Activated T-cell treated with anti-CD3 and anti-CD28 coated beads, Interleukin-2, amount 50 U/mL, for 4 hours (primary cell): ENCODE data around the gene NKX6-2. TPM values are rescaled to one million over a fixed set of nuclear protein-coding genes. Genes with fewer than 3 reads are reported as not detected.
"Not testable (repeated sequence)": the region's sequence is repeated elsewhere in the genome, so short reads cannot be mapped to it uniquely, and the experiment has no call there.

Experiments
- ATAC-seq, 2 donors: fragments of 200-7000 bp; cut with Tn5 transposase; one replicate each; pipeline ENCODE4 v1.10.0; 2021
- DNase-seq: peaks from one replicate; pipeline ENCODE4 v3.0.0-alpha.2; 2020
- H3K27me3 Mint-ChIP-seq: one replicate; pipeline ENCODE4 v1.8.0; 2021; ENCODE audit warnings: low read depth, mixed read lengths
- H3K36me3 Mint-ChIP-seq: one replicate; pipeline ENCODE4 v1.8.0; 2022; ENCODE audit warnings: mixed read lengths; ENCODE audit not compliant: insufficient read depth
- H3K4me1 Mint-ChIP-seq: one replicate; pipeline ENCODE4 v1.8.0; 2021; ENCODE audit warnings: low read depth, mixed read lengths
- H3K4me3 Mint-ChIP-seq: one replicate; pipeline ENCODE4 v1.8.0; 2021; ENCODE audit warnings: mild to moderate bottlenecking, moderate library complexity, mixed read lengths
- H3K9me3 Mint-ChIP-seq: one replicate; pipeline ENCODE4 v1.8.0; 2021; ENCODE audit warnings: mixed read lengths
- total RNA-seq, 3 donors: library from RNA; stranded (reverse); gene quantifications; one replicate each; pipeline ENCODE4 v1.2.1, GENCODE V29; 2021

The NKX6-2 gene
- total RNA-seq, 3 donors from 2014 or later = not detected

GRCh38 chr10:132752961-132753360, 33.0 kb downstream of the NKX6-2 start:
- no peaks in the 10 kb centered on the region for H3K9me3 Mint-ChIP-seq
- DNase-seq (no peak), ATAC-seq (no peak)
- no peaks in the 10 kb centered on the region for H3K27me3 Mint-ChIP-seq
- H3K36me3 Mint-ChIP-seq = peaks cover 29% of the 10 kb centered on the region
- H3K4me1 Mint-ChIP-seq = no peaks in the 10 kb centered on the region
- H3K4me3 Mint-ChIP-seq = no peak overlapping the region

- Mint-ChIP-seq H3K9me3 (no peaks in the 10 kb centered on the region), H3K36me3 (peaks cover 29% of the 10 kb centered on the region), H3K4me1 (no peaks in the 10 kb centered on the region), H3K4me3 (no peak overlapping the region), H3K27me3 (no peaks in the 10 kb centered on the region)
- DNase-seq = no peak
- no peak for ATAC-seq
These were observed 33.6 kb downstream of the NKX6-2 start for GRCh38 chr10:132752378-132752777.

DNA sequence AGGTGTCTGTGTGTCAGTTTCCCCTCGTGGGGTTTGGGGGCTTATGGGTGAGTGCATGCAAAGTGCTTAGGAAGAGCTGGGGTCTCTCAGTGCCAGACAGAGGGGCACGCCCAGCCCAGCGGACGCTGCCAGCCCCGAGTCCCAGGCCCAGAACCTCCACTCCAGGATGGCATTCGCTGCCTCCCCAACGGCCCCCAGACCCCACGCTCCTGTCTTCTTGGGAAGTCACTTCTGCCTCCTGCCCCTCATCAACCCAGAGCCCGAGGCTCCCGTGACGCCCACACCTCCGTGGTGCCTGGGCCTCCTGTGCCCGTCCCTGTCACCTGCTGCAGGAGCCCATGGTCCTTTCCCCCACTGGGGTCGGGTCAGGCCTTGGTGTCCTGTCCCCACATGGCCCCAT, 35.0 kb downstream of the NKX6-2 start:
- no peaks in the 10 kb centered on the region for H3K9me3 Mint-ChIP-seq
- H3K36me3 Mint-ChIP-seq = peaks cover 22% of the 10 kb centered on the region
- no peaks in the 10 kb centered on the region for H3K4me1 Mint-ChIP-seq
- ATAC-seq = no peak
- DNase-seq = no peak
- H3K4me3 Mint-ChIP-seq = no peak overlapping the region
- no peaks in the 10 kb centered on the region for H3K27me3 Mint-ChIP-seq

DNA sequence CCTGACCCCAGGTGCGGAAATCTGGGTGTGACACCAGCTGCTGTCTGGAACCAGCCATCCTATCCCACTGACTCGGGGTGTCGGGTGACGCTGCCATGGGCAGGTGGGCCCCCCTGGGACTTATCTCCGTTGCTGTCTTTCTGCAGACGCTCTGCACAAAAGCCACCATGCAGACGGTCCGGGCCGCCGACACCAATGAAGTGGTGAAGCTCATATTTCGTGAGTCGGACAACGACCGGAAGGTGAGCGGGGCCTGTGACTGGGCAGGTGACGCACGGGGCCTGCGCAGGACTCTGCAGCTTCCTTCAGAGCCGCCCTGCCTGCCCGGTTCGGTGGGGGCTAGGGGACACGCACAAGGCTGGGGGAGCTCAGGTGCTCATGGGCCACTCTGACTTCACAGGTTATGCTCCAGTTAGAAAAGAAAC, 36.6 kb downstream of the NKX6-2 start:
- DNase-seq = no peak
- no peaks in the 10 kb centered on the region for H3K4me1 Mint-ChIP-seq
- H3K36me3 Mint-ChIP-seq = peaks cover 14% of the 10 kb centered on the region
- ATAC-seq = no peak
- H3K9me3 Mint-ChIP-seq = no peaks in the 10 kb centered on the region
- H3K27me3 Mint-ChIP-seq = no peaks in the 10 kb centered on the region
- H3K4me3 Mint-ChIP-seq = no peak overlapping the region

GRCh38 chr10:132748545-132749370, 37.2 kb downstream of the NKX6-2 start:
- Mint-ChIP-seq H3K4me1 (no peaks in the 10 kb centered on the region), H3K36me3 (peaks cover 9% of the 10 kb centered on the region), H3K27me3 (no peaks in the 10 kb centered on the region), H3K9me3 (no peaks in the 10 kb centered on the region), H3K4me3 (no peak overlapping the region)
- ATAC-seq = no peak
- DNase-seq = no peak

DNA sequence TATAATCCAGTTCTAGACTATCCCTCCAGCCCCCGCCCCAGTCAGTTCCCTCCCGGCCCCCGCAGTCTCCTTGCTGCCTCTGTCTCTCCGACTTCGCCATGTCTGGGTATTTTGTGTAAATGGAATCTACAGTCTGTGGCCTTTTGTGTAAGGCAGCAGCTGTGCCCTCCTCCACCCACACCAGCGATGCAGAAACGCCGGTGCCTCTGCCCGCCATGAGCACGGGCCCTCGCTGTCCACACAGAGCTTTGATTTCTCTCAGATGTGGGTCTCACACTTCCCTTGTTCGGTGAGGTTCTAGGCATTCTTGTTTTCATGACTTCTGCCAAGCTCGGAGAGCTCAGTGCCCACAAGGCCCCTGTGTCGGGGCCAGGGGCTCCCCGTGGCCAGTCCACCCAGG, 37.8 kb downstream of the NKX6-2 start:
- Mint-ChIP-seq H3K9me3 (no peaks in the 10 kb centered on the region), H3K4me3 (no peak overlapping the region), H3K36me3 (peaks cover 7% of the 10 kb centered on the region), H3K4me1 (no peaks in the 10 kb centered on the region), H3K27me3 (no peaks in the 10 kb centered on the region)
- ATAC-seq = no peak
- no peak for DNase-seq

DNA sequence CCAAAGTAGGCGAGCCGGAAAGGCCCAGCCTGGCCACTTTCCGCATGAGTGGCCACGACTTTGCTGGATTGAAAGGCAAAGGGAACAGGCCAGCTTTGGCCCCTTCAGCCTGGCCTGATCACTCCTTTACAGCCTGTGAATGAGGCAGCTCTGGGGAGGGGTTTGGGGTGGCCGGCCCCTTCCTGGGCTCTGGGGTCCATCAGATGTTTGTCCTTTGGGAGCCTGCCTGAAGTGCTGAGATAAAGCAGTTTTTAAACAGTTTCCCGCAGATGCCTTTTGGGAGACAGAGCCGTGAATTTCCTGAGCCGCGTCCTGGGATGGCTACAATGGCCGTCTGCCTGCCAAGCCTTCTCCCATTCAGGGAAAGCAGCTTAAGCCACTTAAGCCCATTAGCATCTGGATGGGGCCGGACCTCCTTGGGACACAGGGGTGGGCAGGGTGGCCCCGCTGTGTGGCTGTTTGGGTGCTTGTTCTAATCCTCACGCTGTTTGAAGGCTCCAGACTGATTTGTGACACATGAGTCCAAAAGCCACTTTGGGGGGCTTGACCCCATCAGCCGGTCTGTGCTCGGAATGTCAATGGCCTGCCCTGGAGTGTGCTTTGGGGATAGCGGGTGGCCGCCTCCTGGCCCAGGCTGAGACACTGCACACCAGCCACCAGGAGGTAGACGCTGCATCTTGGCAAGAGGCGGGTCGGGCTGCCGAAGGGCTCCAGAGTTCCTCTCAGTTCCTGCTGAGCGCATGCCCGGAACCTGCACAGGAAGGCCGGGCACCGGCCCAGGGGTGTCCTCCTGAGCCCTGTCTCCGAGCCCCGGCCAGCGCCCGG, 38.9 kb downstream of the NKX6-2 start:
- Mint-ChIP-seq H3K4me3 (no peak overlapping the region), H3K36me3 (peaks cover 8% of the 10 kb centered on the region), H3K27me3 (no peaks in the 10 kb centered on the region), H3K4me1 (no peaks in the 10 kb centered on the region), H3K9me3 (no peaks in the 10 kb centered on the region)
- no peak for ATAC-seq
- DNase-seq = no peak

DNA sequence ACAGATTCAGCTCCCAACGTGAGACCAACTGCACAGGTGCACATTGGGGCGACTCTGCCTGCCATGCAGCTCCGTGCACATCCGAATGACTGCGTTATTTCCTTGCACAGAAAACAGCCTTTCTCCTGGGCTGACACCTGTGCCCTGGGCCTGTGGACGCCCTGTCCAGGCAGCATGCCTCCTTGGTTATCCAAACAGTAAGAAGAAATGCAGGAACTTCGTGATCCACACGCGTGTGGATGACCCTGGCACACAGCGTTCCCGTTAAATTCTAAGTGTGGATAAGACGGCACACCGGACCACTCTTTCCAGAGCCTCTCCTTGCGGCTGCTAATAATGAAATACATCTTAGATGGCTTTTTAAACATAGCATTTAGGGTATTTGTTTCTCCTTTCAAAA, 39.6 kb downstream of the NKX6-2 start:
- no peak overlapping the region for H3K4me3 Mint-ChIP-seq
- DNase-seq (no peak), ATAC-seq (no peak)
- H3K4me1 Mint-ChIP-seq = no peaks in the 10 kb centered on the region
- H3K27me3 Mint-ChIP-seq = no peaks in the 10 kb centered on the region
- H3K36me3 Mint-ChIP-seq = peaks cover 9% of the 10 kb centered on the region
- no peaks in the 10 kb centered on the region for H3K9me3 Mint-ChIP-seq

GRCh38 chr10:132745971-132746370, 40.0 kb downstream of the NKX6-2 start:
- ATAC-seq (no peak), DNase-seq (no peak)
- H3K36me3 Mint-ChIP-seq = peaks cover 9% of the 10 kb centered on the region
- no peaks in the 10 kb centered on the region for H3K4me1 Mint-ChIP-seq
- H3K4me3 Mint-ChIP-seq = no peak overlapping the region
- H3K27me3 Mint-ChIP-seq = no peaks in the 10 kb centered on the region
- no peaks in the 10 kb centered on the region for H3K9me3 Mint-ChIP-seq

GRCh38 chr10:132745511-132745910, 40.4 kb downstream of the NKX6-2 start:
- no peaks in the 10 kb centered on the region for H3K27me3 Mint-ChIP-seq
- ATAC-seq = no peak
- H3K36me3 Mint-ChIP-seq = peaks cover 9% of the 10 kb centered on the region
- H3K9me3 Mint-ChIP-seq = no peaks in the 10 kb centered on the region
- no peak for DNase-seq
- no peak overlapping the region for H3K4me3 Mint-ChIP-seq
- H3K4me1 Mint-ChIP-seq = no peaks in the 10 kb centered on the region

DNA sequence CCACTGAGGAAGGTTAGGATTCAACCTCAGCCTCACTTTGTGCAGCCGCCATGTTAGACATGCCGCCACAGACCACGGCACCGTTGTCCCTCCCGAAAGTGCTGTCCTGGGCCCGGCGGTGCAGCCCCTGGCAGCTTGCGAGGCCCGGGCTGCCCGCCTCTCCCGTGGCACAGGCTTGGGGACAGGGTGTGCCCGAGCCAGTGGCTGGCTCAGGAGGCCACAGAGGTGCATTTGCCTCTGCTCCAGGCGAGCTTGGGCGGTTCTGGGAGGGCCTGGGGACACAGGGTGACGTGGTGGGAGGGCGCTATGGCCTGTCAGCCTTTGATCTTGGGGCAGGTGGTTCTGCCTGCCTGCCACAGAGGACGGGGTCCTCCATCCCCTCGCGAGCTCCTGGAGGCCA, 41.1 kb downstream of the NKX6-2 start:
- Mint-ChIP-seq H3K4me3 (no peak overlapping the region), H3K27me3 (no peaks in the 10 kb centered on the region), H3K9me3 (no peaks in the 10 kb centered on the region), H3K36me3 (peaks cover 3% of the 10 kb centered on the region), H3K4me1 (no peaks in the 10 kb centered on the region)
- no peak for ATAC-seq
- DNase-seq = no peak

DNA sequence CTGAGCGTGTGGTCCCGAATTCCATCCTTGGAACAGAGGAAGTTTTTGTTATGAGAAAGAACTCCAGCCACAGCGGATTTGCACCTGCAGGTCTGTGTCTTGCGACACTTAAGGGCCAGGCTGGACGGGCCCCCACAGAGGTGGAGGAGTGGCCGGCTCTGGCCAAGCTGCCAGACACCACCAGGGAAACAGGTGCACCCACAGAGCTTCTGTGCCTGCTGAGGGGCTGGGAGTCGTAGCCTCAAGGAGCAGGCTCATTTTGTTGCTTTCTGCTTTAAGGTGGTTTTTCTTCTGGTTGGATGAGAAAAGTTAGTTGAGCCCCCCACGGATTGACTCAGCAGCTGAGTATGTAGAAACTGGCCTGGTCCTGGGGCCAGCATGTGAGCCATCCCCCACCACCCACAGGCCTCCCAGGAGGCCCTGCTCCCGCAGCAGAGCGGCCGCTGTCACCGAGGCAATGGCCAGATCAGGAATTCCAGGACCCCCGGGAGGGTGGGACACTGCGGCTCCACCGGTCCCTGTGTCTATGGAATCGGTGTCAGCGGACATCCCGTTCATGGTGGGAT, 41.9 kb downstream of the NKX6-2 start:
- Mint-ChIP-seq H3K4me1 (no peaks in the 10 kb centered on the region), H3K27me3 (no peaks in the 10 kb centered on the region), H3K9me3 (no peaks in the 10 kb centered on the region), H3K36me3 (peaks cover 3% of the 10 kb centered on the region), H3K4me3 (no peak overlapping the region)
- no peak for ATAC-seq
- DNase-seq = no peak

DNA sequence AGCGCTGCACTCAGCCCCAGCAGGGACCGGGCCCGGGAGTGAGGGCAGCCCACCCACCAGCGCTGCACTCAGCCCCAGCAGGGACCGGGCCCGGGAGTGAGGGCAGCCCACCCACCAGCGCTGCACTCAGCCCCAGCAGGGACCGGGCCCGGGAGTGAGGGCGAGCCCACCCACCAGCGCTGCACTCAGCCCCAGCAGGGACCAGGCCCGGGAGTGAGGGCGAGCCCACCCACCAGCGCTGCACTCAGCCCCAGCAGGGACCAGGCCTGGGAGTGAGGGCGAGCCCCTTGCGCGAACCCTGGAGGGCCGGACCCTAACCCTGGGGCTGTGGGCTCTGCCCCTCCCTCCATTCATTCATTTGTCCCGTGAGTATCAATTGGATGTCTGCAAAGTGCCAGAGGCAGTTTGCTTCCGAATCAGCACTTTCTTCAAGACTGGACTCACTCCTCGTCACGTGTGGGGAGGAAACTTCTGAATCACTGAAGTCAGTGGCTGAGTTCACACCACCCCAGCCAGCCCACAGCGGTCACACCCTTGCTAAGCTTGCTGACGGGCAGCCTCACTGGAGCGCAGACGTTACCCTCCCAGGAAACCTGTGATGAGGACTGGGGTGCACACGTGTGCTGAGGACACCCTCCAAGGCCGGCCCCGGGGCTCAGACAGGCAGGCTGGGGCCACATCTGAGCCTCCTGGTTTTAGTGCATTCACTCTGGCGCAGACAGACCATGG, 42.6 kb downstream of the NKX6-2 start:
- not testable (repeated sequence) for H3K9me3 Mint-ChIP-seq, DNase-seq, ATAC-seq, H3K4me1 Mint-ChIP-seq, H3K27me3 Mint-ChIP-seq, H3K36me3 Mint-ChIP-seq, H3K4me3 Mint-ChIP-seq

DNA sequence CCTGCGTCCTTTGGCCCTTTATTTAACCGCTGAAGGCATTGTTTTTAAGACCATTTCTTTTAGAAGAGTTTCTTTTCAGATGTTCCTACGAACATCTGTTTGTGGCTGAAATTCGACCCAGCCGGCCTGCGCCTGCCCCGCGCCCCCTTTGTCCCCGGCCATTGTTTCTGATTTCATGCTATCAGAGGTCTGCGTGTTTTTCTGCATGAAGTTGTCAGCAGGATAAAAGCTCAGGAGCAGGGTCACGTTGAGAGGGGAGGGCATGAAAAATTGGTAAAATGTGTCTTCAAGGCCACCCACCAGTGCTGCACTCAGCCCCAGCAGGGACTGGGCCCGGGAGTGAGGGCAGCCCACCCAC, 43.1 kb downstream of the NKX6-2 start:
- ATAC-seq = no peak
- H3K36me3 Mint-ChIP-seq = peaks cover 2% of the 10 kb centered on the region
- no peak overlapping the region for H3K4me3 Mint-ChIP-seq
- H3K9me3 Mint-ChIP-seq = no peaks in the 10 kb centered on the region
- no peak for DNase-seq
- no peaks in the 10 kb centered on the region for H3K4me1 Mint-ChIP-seq
- no peaks in the 10 kb centered on the region for H3K27me3 Mint-ChIP-seq
